Keratinocyte (primary cell): ENCODE results near the gene HCRTR2.

Experiments used
- EZH2 ChIP-seq: IDR thresholded peaks from one replicate; pipeline ENCODE4 v1.6.1; 2012; ENCODE audit warnings: inconsistent platforms, mild to moderate bottlenecking, low read length, moderate library complexity
- TF ChIP-seq, protein P1 (sequence below), 3 experiments: IDR thresholded peaks in 1 of 3; conservative IDR thresholded peaks in 1 of 3; optimal IDR thresholded peaks in 1 of 3; 2 replicates in 2 of 3; 3 replicates in 1 of 3; pipeline versions ENCODE3 to v1.5.1; 2011; ENCODE audit warnings: low read length in 3 of 3, mild to moderate bottlenecking in 3 of 3, moderate library complexity in 2 of 3, control low read depth in 1 of 3, inconsistent platforms in 1 of 3; ENCODE audit not compliant: insufficient read depth in 2 of 3; ENCODE audit errors: extremely low read depth in 1 of 3

DNA sequence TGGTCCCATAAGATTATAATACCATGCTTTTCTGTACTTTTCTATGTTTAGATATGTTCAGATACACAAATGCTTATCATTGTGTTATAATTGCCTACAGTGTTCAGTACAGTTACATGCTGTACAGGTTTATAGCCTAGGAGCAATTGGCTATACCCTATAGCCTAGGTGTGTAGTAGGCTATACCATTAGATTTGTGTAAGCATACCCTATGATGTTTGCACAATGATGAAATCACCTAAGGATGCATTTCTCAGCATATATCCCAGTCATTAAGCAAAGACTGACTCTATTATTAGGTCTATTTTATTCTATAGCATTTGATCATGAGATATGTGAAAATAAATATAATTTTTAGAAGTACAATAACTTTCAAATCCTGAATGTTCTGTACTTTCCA lies 36.6 kb downstream of the HCRTR2 start:
- TF ChIP-seq EZH2 = no peak
- TF ChIP-seq, protein P1, sequence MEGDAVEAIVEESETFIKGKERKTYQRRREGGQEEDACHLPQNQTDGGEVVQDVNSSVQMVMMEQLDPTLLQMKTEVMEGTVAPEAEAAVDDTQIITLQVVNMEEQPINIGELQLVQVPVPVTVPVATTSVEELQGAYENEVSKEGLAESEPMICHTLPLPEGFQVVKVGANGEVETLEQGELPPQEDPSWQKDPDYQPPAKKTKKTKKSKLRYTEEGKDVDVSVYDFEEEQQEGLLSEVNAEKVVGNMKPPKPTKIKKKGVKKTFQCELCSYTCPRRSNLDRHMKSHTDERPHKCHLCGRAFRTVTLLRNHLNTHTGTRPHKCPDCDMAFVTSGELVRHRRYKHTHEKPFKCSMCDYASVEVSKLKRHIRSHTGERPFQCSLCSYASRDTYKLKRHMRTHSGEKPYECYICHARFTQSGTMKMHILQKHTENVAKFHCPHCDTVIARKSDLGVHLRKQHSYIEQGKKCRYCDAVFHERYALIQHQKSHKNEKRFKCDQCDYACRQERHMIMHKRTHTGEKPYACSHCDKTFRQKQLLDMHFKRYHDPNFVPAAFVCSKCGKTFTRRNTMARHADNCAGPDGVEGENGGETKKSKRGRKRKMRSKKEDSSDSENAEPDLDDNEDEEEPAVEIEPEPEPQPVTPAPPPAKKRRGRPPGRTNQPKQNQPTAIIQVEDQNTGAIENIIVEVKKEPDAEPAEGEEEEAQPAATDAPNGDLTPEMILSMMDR (optimal IDR thresholded peaks at IDR 0.05 in 1 of 3, IDR thresholded peaks at IDR 0.05 in 1 of 3, conservative IDR thresholded peaks at IDR 0.05 in 1 of 3; ENCODE audit: extremely low read depth in 1 of 3, insufficient read depth in 2 of 3, low read length in 3 of 3) = no peak
